NCI-H2196 (cell line): Measurements from ENCODE around the gene MMAA.
"Not testable (repeated sequence)": the region's sequence is repeated elsewhere in the genome, so short reads cannot be mapped to it uniquely, and the experiment has no call there.

ENCODE experiments used
- DNase-seq: peaks from one replicate; lab custom pipeline; 2025; ENCODE audit not compliant: unreplicated experiment; lab: John Stamatoyannopoulos, UW

MMAA gene

GRCh38 chr4:145626623-145626982 lies 7.4 kb downstream of the MMAA start:
- DNase-seq: no peak

GRCh38 chr4:145635117-145635516 lies 15.9 kb downstream of the MMAA start:
- DNase-seq: no peak

DNA sequence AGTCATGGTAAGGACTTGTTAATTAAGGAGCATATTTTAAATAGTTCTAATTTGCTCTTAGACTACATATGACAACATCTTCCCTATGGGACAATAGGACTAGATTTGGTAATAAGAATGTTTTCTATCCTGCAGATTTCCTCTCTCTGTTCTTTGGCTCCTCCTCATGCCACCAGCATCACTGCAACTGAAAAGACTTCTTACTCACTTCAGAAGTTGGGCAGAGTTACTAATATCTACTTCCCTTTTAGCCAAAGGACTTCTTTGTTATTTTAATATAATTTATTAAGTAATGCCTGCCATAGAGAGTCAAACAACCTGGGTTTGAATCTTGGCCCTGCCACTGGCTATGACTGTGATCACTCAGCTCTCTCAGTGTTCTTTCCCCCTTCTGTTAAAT lies 16.4 kb downstream of the MMAA start:
- no peak for DNase-seq

GRCh38 chr4:145639186-145639698 lies 20.1 kb downstream of the MMAA start:
- no peak for DNase-seq

DNA sequence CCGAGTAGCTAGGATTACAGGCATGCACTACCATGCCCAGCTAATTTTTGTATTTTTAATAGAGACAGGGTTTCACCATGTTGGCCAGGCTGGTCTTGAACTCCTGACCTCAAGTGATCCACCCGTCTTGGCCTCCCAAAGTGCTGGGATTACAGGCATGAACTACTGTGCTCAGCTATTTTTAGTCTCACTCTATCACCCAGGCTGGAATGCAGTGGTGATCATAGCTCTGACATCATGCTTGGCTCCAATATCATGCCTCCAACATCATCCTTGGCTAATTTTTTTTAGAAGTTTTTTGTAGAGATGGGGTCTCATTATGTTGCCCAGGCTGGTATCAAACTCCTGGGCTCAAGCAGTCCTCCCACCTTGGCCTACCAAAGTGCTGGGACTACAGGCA lies 21.1 kb downstream of the MMAA start:
- DNase-seq: not testable (repeated sequence)

GRCh38 chr4:145643295-145643694 lies 24.1 kb downstream of the MMAA start:
- DNase-seq: no peak

GRCh38 chr4:145644699-145645098 lies 25.5 kb downstream of the MMAA start:
- DNase-seq: no peak

- DNase-seq: no peak
Observed at GRCh38 chr4:145656156-145656555, 37.0 kb downstream of the MMAA start.

DNA sequence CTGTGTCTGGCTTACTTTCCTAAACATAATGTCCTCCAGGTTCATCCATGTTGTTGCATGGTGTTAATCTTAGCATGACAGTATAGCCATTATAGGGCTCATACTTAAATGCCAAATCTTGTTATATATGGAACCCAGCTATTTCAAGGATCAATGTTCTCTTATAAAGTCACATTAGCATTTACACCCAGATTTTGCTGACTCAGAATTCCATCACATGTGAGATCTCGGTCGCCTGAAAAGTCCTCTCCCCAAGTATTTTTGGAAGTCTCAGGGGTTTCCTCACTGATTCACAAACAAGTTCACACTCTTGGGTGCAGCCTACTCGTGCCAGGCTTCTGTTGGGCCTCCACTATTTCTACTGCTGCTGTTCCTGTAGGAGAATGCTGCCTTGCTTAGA lies 40.9 kb downstream of the MMAA start:
- DNase-seq: no peak

DNA sequence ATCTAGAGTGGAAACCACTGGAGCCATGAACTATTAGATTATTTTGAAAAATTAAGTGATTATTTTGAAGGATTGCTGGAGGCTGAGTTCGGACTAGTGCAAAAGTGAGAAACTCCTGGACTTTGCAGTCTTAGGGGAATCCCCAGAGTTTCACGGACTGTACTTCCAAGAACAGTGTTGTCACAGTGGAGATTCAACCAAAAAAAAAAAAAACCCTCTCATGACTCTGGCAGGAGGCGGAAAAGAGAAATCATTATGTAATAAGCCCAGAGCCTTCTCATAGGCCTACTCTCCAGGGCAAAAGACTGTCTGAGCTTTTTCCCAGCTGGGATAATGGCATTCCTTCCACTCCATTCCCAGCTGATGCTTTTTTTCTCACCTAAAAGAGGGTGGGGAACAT lies 44.0 kb downstream of the MMAA start:
- no peak for DNase-seq

DNA sequence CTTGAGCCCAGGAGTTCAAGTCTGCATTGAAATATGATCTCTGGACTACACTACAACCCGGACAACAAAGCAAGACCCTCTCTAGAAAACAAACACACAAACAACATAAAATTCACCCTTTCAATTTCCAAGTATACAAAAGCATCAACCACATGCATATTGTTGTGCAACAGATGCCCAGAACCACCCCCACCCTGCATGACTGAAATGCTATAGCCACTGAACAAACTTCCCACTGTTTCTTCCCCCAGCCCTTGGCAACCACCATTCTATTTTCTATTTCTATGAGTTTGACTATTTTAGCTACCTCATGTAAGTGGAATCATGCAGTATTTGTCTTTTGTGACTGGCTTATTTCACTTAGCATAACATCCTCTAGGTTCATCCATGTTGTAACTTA lies 46.6 kb downstream of the MMAA start:
- DNase-seq: no peak

- no peak for DNase-seq
Observed at GRCh38 chr4:145670422-145670821, 51.2 kb downstream of the MMAA start.

DNA sequence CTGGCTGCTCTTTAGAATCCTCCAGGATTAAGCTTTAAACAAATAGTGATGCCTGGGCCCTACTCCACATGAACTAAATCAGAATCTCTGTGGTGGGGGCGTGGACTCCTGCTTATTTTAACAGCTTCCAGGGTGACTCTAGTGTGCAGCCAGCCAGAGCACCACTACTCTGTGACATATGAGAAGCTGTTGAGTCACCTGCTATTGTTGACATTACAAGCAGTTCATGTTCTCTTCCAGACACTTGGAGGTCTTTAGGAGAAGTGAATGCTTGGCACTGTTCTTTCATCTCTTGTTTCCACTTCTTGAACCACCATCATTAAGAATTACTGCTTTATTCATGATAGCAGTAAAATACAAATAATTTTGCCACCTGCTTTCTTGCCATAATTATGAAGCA lies 60.3 kb downstream of the MMAA start:
- peak; percentile 64 for DNase-seq

GRCh38 chr4:145679991-145680455 lies 60.8 kb downstream of the MMAA start, which contains the start of gene C4orf51:
Gene C4orf51, plus strand, starts transcription at chr4:145680146. Its CDS starts 58 bp downstream, at chr4:145680204.
- DNase-seq: peak; percentile 34

- DNase-seq: no peak
Observed at GRCh38 chr4:145680902-145681301, 61.7 kb downstream of the MMAA start.

- no peak for DNase-seq
Observed at GRCh38 chr4:145681518-145681917, 62.3 kb downstream of the MMAA start.

- DNase-seq: no peak
Observed at GRCh38 chr4:145681956-145682355, 62.8 kb downstream of the MMAA start.

- DNase-seq: no peak
Observed at GRCh38 chr4:145686991-145687390, 67.8 kb downstream of the MMAA start.

- no peak for DNase-seq
Observed at GRCh38 chr4:145690610-145691009, 71.4 kb downstream of the MMAA start.

GRCh38 chr4:145691416-145691815 lies 72.2 kb downstream of the MMAA start:
- DNase-seq: not testable (repeated sequence)

DNA sequence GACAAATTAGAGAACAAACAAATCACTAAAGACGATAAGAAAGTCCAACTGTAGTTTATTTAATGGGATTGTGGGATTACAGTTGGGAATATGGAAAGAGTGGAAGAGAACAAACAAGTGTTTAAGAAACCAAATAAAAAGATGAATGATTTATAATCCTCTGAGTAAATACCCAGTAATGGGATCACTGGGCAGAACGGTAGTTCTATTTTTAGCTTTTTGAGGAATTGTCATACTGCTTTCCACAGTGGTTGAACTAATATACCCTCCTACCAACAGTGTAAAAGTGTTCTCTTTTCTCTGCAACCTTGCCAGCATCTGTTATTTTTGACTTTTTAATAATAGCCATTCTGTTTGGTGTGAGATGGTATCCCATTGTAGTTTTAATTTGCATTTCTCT lies 75.7 kb downstream of the MMAA start:
- DNase-seq: no peak

GRCh38 chr4:145697332-145697731 lies 78.1 kb downstream of the MMAA start:
- DNase-seq: no peak

- DNase-seq: no peak
Observed at GRCh38 chr4:145698507-145698906, 79.3 kb downstream of the MMAA start.
